ENCODE results near the gene SNRPF.

DNA sequence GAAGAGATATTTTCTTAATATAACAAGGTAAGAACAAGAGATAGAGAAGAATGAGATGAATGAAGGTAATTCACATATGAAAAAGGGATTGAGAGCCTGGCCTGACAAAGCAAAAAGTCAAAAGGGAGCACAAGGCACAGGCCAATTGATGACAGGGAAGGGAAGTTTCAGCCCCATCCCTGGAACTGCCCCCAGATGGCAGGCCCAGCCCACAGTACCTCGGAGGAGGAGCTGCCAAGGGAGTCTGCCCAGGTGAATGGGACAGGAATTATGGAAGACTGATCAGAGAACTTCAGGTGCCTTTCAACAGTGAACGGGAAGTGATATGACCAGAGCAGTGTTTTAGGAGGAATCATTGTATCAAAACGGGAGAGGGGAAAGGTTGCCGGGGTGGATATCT lies 15.7 kb downstream of the SNRPF start:
- TF ChIP-seq EZH2 (IDR thresholded peaks at IDR 0.05) = no peak
- no peak for TF ChIP-seq POLR2AphosphoS5 (IDR thresholded peaks at IDR 0.05; ENCODE audit: borderline replicate concordance, low read depth, low read length)
- no peak for TF ChIP-seq FOXP2 (optimal IDR thresholded peaks at IDR 0.05; ENCODE audit: control extremely low read depth, extremely low read length, insufficient read depth)
